ENCODE data around the gene GORASP2.
A peak's percentile ranks its signal among the peaks of the same experiment; 100 is the strongest.

GORASP2 gene

DNA sequence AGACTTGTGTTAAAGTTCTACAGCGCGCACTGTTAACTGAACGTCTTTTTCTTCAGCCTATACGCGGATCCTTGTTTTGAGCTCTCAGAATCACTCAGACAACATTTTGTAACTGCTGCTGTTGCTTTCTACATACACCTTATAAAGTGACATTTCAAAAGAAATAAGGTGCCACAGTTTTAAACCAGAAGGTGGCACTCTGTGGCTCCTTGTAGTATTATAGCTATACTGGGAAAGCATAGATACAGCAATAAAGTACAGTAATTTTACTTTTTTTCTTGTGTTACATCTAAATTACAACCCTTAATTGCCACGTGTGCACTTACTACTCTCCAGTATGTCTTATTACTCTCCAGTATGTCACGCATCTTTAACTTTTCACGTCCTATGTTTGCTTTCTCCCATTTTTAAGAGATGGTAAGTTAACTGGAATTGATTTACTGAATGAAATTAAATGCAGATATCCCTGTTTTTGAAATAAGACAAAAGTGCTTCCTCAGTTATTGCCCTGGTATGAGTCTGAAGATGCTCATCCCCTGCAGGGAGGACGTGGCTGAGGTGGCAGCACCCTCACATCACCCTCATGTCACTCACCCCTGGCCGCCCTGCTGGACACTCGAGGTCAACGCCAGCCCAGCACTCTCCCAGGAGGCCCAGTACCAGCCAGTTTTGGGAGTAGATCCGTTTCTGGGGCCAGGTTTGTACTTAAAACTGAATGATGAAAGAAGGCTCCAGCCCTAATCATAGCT lies 37.8 kb downstream of the GORASP2 start:
- no peak for DNase-seq (ENCODE audit: low read depth in 2 of 2)

GRCh38 chr2:170967553-170967952 lies 38.5 kb downstream of the GORASP2 start:
- no peak for DNase-seq (ENCODE audit: low read depth in 2 of 2)

- no peak for DNase-seq (ENCODE audit: low read depth in 2 of 2)
These were observed 39.4 kb downstream of the GORASP2 start for GRCh38 chr2:170968205-170969003.

DNA sequence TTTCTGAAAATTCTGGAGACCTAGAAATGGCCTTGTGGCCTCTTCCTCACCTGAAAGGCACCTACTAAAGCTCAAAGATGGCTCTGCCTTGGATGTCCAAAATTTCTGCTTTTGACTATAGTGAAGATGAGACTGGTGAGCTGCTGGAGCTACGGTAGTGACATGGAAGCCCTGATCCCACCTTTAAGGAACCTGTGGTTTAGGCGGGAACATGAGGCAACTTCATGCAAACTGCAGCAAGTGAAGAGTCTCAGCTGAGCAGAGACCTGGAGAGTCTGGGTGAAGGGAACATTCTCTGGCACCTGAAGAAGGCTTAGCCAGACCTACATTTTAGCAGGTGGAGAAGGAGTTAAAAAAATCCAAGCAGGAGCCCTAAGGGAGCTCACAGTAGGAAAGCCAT lies 40.0 kb downstream of the GORASP2 start:
- no peak for DNase-seq (ENCODE audit: low read depth in 2 of 2)

DNA sequence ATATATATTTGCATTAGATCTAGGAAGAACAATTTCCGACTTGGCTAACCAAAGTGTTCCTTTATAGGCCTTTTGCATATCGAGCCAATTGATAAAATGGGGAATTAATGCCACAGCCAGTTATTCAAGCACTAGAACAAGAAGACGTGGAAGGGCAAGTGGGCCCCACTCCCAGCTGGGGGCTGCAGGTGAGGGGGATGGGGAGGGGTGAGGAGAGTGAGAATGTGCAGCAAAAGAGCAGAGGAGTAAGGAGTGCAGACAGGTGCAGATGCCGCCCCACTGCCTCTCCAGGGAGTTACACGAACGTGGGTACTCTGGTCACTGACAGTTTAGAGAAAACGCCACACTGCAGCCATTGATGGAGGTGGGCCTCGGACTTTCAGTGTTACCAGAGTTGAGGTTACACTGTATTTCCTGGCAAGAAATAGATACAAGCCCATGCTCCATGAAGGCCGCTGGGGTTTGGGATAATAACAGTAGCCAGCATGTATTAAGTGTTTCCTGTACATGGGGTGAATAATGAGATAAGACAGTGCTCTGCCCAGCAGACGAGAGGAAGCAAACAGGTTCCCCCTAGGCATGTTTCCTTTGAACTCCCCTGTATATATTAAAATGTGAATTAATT lies 40.9 kb downstream of the GORASP2 start:
- DNase-seq (ENCODE audit: low read depth in 2 of 2) = no peak

DNA sequence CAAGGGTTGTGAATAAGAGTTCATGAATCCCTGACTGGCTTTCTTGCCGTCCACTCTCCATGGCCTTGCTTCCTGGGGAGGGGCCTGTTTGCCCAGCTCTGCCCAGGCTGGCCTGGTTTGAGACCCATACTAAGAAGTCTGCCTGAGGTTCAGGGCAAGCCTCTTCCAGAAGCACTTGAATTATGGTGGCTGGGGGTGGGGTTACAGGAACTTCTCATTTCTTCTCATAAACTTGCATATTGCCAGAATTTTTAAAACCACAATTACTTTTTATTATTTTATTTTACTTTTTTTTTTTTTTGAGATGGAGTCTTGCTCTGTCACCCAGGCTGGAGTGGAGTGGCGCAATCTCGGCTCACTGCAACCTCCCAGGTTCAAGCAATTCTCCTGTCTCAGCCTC lies 42.0 kb downstream of the GORASP2 start:
- no peak for DNase-seq (ENCODE audit: low read depth in 2 of 2)

DNA sequence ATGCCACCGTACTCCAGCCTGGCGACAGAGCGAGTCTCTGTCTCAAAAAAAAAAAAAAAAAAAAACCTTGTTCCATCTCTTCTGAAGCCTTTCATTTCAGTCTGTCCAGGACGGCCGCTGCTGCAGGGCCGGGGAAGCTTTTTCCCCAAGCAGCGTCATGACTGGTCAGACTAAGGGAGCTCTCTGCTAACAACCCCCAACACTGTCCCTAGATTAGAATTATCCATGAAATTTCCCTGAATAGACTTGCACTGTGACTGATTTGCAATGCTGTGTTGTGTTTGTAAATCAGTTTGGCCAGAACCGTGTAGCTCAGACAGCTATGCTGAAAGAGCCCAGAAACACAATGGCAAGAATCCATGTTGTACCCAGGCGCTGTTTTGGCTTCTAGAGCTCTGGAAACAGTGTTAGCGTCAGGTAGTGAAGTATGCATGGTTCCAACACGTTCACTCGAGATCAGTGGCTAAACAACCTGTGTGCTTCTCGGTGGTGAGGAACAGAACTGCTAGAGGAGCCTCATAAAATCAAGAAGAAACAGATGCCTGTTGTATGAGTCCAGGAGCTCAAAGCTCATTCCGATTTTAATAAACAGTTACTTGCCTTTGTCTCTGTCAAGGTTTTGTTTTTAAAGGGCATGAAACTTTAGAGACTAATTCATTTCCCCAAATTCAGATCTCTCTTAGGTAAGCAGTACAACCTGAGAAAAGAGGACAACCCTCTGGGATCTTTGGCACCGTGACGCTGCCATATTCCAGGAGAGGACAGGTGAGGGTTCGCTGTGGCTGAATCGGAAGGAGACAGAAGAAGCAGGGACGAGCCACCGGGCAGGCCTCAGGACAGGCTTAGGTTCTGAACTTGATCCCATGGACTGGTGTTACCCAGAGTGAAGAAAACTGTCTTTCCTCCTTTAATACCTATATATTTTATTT lies 43.5 kb downstream of the GORASP2 start:
- DNase-seq (ENCODE audit: low read depth in 2 of 2) = no peak

- no peak for DNase-seq (ENCODE audit: low read depth in 2 of 2)
These were observed 44.1 kb downstream of the GORASP2 start for GRCh38 chr2:170973225-170973491.

DNA sequence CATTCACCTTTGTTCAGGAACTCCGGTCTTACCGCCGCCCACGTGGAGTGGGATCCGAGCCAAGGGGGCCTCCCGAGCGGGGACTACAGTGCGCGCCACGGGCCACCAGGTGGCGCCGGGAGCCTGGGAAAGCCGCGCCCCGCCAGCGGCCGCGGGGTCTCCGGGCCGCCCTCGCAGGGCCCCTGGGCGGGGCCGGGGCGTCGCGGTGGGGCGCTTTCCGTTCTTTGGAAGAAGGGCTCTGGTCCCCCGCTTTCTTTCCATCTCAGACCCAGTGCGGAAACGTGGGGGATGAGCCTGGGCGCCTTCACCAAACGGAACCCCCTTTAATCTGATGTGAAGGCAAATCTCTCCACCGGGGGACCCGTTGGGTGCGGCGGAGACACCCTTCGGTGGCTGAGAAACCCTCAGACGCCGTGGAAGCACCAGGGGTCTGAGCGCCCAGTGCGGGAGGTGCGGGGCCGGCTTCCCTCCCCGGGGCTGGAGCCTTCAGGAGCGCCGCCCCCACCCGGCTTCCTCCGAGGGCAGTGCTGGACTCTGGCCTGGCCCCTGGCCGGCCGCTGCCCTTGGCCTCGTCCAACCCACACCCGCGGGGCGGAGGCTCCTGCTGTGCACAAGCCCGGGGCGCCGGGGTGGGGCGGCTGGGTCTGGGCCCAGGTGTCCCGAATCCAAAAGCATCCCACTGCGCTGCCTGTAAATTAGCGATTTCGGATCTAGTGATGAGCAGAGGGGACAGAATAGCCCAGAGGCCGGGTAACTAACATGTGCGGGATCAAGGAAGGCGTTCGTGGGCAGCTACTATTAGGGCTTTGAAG lies 44.6 kb downstream of the GORASP2 start:
- peak; percentile 71 to 86 for DNase-seq (ENCODE audit: low read depth in 2 of 2)

GRCh38 chr2:170974304-170974993 lies 45.4 kb downstream of the GORASP2 start:
- DNase-seq (ENCODE audit: low read depth in 2 of 2) = no peak

DNA sequence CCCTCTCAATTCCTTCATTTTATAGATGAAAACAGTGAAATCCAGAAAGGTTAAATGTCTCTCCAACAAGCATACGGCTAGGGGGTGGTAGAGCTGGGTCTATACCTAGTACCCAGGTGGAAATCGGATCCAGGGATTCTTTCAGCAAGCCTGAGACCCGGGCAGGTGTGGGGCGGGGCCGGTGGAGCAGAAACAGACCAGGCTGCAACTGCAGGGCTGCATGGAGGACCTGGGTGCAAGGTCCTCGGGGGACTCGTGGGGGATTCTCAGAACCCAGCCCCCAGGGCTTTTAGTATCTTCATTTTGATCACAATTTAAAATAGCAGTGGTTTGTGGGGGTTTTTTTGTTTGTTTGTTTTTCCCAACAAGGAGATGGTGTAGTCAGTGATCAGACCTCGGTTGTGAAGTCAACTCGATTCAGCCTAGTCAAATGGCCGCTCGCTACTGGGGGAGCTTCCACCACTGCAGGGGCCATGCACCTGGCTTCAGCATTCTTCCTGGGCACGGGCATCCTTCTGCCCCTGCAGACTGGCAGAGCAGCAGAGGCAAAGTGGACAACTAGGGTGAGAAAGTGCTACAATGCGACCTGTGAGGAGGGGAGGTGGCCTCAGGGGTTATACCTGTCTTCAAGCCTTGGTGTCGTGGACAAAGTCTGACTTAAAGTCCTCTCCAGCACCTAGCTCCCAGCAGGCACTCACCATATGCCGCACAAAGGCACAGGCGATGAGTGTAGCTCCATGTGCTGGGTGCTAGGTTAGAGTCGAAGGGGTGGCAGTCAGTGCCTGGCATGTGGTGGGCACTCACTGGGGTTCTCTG lies 46.3 kb downstream of the GORASP2 start:
- DNase-seq (ENCODE audit: low read depth in 2 of 2) = no peak

GRCh38 chr2:170975943-170976270 lies 46.9 kb downstream of the GORASP2 start:
- no peak for DNase-seq (ENCODE audit: low read depth in 2 of 2)

- no peak for DNase-seq (ENCODE audit: low read depth in 2 of 2)
These were observed 55.0 kb downstream of the GORASP2 start for GRCh38 chr2:170984079-170984478.

DNA sequence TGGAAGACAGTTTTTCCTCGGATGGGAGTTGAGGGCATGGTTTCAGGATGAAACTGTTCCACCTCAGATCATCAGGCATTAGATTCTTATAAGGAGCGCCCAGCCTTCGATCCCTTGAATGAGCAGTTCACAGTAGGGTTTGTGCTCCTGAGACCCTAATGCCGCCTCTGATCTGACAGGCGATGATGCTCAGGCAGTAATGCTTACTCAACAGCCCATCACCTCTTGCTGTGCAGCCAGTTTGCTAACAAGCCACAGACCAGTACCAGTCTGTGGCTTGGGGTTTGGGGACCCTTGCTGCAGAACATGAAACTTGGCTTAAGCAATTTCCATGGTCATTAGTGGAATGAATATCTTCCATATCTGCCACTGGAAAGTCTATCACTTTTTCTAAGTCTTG lies 56.4 kb downstream of the GORASP2 start:
- DNase-seq (ENCODE audit: low read depth in 2 of 2) = no peak

DNA sequence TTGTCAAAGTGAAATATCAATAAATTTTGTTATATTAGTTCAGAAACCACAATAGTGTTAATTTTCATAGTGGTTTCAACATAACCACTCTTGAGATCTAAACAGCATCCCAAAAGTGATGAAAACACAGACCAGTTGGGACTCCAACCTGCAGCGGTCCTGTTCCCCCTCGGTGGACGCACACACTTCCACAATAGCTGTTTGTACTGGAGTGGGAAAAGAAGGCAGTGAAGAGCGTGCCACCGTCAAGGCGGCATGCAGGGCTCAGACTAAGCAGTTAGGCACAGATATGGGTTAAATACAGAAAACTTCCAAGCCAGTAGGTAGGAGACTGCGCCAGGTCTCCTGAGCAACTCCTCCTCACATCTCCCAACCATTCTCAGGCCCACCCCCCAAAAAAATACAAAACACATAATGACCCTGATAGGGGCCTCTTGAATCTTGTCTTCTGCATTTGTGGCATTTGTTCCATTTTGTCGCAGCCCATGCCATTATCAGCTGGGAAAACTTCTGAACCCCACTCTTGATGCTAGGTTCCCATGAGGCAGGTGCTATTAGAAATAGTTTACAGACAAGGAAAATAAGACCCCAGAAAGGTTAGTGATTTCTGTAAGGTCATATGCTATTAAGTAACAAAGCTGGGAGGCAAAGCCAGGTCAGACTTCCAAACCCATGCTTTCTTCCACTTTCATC lies 57.7 kb downstream of the GORASP2 start:
- no peak for DNase-seq (ENCODE audit: low read depth in 2 of 2)

DNA sequence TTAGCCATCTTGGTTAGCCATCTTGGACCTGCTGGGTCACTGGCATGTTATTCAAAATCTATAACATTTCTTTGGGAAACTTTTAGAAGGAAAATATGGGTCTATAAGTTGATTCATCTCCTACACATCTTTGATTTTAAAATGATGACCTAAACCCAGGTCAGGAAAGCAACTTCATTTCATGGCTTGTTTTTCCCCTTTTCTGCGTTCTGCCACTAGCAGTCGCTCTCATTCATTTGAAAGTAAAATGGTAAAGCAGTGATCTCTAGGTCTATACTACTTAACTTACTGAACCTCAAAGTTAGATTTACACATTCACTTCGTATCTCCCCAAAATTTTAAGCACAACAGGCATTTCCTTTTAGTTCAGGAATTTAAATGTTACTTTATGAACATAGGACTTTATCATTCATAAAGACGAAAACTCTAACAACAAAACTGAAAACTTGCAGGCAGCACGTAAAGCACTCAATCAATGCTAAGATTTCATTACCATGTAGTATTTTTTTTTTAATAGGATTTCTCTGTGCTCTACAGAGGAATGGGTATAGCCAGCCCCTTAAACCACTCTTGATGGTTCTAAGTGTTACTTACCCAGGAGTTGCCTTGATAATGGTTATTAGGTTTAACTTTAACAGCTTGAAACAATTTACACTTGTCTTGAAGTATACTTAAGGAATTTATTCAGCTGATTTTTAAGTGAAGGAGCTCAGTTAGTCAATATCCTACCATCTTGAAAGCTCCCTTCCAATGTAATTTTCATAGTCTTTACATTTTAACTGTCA lies 62.5 kb downstream of the GORASP2 start:
- DNase-seq (ENCODE audit: low read depth in 2 of 2) = no peak

DNA sequence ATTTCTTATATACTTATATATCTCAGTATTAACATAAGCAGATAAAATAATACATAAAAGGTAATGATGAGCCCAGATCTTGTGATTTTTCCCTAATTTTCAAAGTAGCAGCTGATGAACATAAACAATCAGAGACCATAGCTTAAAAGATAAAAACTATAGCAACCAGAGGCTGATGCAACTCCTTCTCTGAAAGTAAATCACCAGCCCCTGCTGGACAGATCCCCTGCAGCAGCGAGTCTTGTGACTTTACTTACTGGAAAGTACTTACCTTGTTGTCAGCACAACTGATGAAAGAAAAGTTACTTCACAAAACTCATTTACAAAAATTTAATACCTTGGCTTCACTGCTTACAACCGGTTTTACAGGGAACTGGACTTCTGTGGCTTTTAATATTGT lies 67.3 kb downstream of the GORASP2 start:
- no peak for DNase-seq (ENCODE audit: low read depth in 2 of 2)

GRCh38 chr2:170997893-170998597 lies 69.0 kb downstream of the GORASP2 start:
- no peak for DNase-seq (ENCODE audit: low read depth in 2 of 2)

Measured in stimulated activated CD4-positive, alpha-beta T cell treated with anti-CD3 and anti-CD28 coated beads, Interleukin-1b, Interleukin-23, amount 100 ng/mL, for 1 hour (primary cell).